NCI-H1092 treated with DMSO at 0.1 percent for 48 hours (cell line): ENCODE measurements around the gene COMMD7.
"Not testable (repeated sequence)": the region's sequence is repeated elsewhere in the genome, so short reads cannot be mapped to it uniquely, and the experiment has no call there.

Experiments used
- DNase-seq: peaks from one replicate; lab custom pipeline; 2025; lab: John Stamatoyannopoulos, UW

Gene COMMD7

GRCh38 chr20:32765230-32765875 is 22.1 kb upstream of the COMMD7 start:
- not testable (repeated sequence) for DNase-seq

- DNase-seq = no peak
Observed at GRCh38 chr20:32764005-32764960, 21.0 kb upstream of the COMMD7 start.

GRCh38 chr20:32763202-32764004 is 20.1 kb upstream of the COMMD7 start:
- no peak for DNase-seq

- no peak for DNase-seq
Observed at GRCh38 chr20:32762754-32763201, 19.5 kb upstream of the COMMD7 start.

- peak; percentile 59 for DNase-seq
Observed at GRCh38 chr20:32761831-32762753, 18.8 kb upstream of the COMMD7 start, which contains the start of gene DNMT3B. Gene DNMT3B (plus strand): TSS chr20:32762385. CDS start chr20:32780324, 17,939 bp downstream.

- no peak for DNase-seq
Observed at GRCh38 chr20:32761417-32761830, 18.2 kb upstream of the COMMD7 start.

GRCh38 chr20:32756156-32756555 is 12.9 kb upstream of the COMMD7 start:
- no peak for DNase-seq

GRCh38 chr20:32753731-32754130 is 10.5 kb upstream of the COMMD7 start:
- no peak for DNase-seq

- DNase-seq = no peak
Observed at GRCh38 chr20:32752458-32753250, 9.4 kb upstream of the COMMD7 start.

- no peak for DNase-seq
Observed at GRCh38 chr20:32751702-32752457, 8.6 kb upstream of the COMMD7 start.

- no peak for DNase-seq
Observed at GRCh38 chr20:32751293-32751692, 8.0 kb upstream of the COMMD7 start.

GRCh38 chr20:32749914-32750637 is 6.8 kb upstream of the COMMD7 start:
- no peak for DNase-seq

- no peak for DNase-seq
Observed at GRCh38 chr20:32742322-32743236, 688 bp downstream of the COMMD7 start.

- no peak for DNase-seq
Observed at GRCh38 chr20:32741151-32741550, 2.1 kb downstream of the COMMD7 start.

- no peak for DNase-seq
Observed at GRCh38 chr20:32737371-32738223, 5.7 kb downstream of the COMMD7 start.

GRCh38 chr20:32731882-32732266 is 11.4 kb downstream of the COMMD7 start:
- no peak for DNase-seq

GRCh38 chr20:32729334-32729733 is 13.9 kb downstream of the COMMD7 start:
- not testable (repeated sequence) for DNase-seq
